H1 (cell line): Measurements from ENCODE around the gene PSME3. TPM values are rescaled to one million over a fixed set of nuclear protein-coding genes. Genes with fewer than 3 reads are reported as not detected.

Source experiments
- BACH1 ChIP-seq: IDR thresholded peaks from 2 replicates; pipeline ENCODE4 v1.6.1; 2012; ENCODE audit warnings: low read length, improper control_type of control experiment
- CBX8 ChIP-seq: fragments of 300-800, 300-1000 bp; sonication (generic); IDR thresholded peaks from 2 replicates; pipeline ENCODE4 v1.7.1; 2016; ENCODE audit warnings: low read depth, low read length, borderline replicate concordance
- CEBPB ChIP-seq: IDR thresholded peaks from 2 replicates; pipeline ENCODE4 v1.6.1; 2012; ENCODE audit warnings: low read depth, low read length
- EGR1 ChIP-seq: IDR thresholded peaks from 2 replicates; pipeline ENCODE4 v1.6.1; 2011; ENCODE audit warnings: low read depth, low read length, borderline replicate concordance
- EZH2 ChIP-seq: fragments of 200-600 bp; sonication (generic); IDR thresholded peaks from 2 replicates; pipeline ENCODE4 v1.7.1; 2012; ENCODE audit warnings: low read depth, mild to moderate bottlenecking, moderate library complexity, low read length, inconsistent platforms; ENCODE audit not compliant: severe bottlenecking
- RAD21 ChIP-seq, 2 experiments: IDR thresholded peaks in 1 of 2; conservative IDR thresholded peaks in 1 of 2; 2 replicates each; pipeline ENCODE4 v1.6.1; 2011; ENCODE audit warnings: low read depth in 2 of 2, low read length in 2 of 2, improper control_type of control experiment in 1 of 2, inconsistent platforms in 1 of 2, mild to moderate bottlenecking in 1 of 2, moderate library complexity in 1 of 2
- RFX5 ChIP-seq: IDR thresholded peaks from 2 replicates; pipeline ENCODE4 v1.6.1; 2011; ENCODE audit warnings: low read depth, low read length, improper control_type of control experiment, borderline replicate concordance
- TAF1 ChIP-seq: IDR thresholded peaks from 2 replicates; pipeline ENCODE4 v1.6.1; 2011; ENCODE audit warnings: mild to moderate bottlenecking, low read depth, low read length
- polyA plus RNA-seq, 7 experiments: library from polyadenylated mRNA; depleted of rRNA in 3 of 7; stranded (reverse) in 5 of 7; unstranded in 2 of 7; fragments of >200 nt in 5 of 7; fragments of 200-250 nt in 2 of 7; gene quantifications; 1 replicate in 5 of 7; 2 replicates in 1 of 7; 4 replicates in 1 of 7; pipeline versions ENCODE4 v1.2.1 to v1.2.3, GENCODE V29; 2011 to 2013; ENCODE audit warnings: missing spikeins in 2 of 7, mixed read lengths in 2 of 7
- total RNA-seq: library from RNA; stranded (reverse); fragmentation: NEBNext Ultra II Directional; extraction: Animal tissue kit (Norgen Biotek cat#: 25700); gene quantifications from 2 replicates; pipeline ENCODE4 v1.2.1, GENCODE V29; 2021
- TF ChIP-seq, protein P1 (sequence below): fragments of 300-600 bp; sonication (generic); IDR thresholded peaks from 2 replicates; pipeline ENCODE4 v1.7.1; 2012; ENCODE audit warnings: low read length, moderate library complexity, mild to moderate bottlenecking, inconsistent platforms; ENCODE audit not compliant: insufficient replicate concordance

The PSME3 gene
- total and polyA plus RNA-seq, 2 of the 8 experiments (the other 6 are each of a cell fraction or from before 2014, with no cell fraction given) = 149 to 224 TPM

DNA sequence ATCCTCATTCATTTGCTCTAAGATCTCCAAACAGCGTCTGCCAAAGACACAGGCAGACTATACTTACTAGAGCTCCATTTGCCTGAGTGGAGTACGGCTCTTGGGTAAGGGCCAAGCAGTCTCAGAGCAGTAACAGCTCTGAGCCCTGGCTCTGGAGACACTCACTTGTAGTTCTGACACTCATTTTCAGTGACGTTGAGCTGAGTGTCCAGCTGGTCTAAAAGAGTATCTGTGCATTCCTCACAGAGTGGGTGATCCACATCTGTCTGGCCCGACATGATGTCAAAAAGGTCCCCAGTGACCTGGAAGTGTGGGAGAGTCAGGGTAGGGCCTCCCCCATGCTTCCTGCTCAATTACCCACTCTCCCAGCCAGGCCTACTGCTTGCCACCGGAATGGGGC, 14.8 kb upstream of the PSME3 start (continued):
- TF ChIP-seq BACH1 (no peak), EZH2 (no peak), EGR1 (no peak), CEBPB (no peak), RAD21 (IDR thresholded peaks at IDR 0.05 in 1 of 2, conservative IDR thresholded peaks at IDR 0.05 in 1 of 2; ENCODE audit: low read depth in 2 of 2, low read length in 2 of 2) (no peak), RFX5 (no peak), CBX8 (no peak), TAF1 (no peak)
- TF ChIP-seq, protein P1, sequence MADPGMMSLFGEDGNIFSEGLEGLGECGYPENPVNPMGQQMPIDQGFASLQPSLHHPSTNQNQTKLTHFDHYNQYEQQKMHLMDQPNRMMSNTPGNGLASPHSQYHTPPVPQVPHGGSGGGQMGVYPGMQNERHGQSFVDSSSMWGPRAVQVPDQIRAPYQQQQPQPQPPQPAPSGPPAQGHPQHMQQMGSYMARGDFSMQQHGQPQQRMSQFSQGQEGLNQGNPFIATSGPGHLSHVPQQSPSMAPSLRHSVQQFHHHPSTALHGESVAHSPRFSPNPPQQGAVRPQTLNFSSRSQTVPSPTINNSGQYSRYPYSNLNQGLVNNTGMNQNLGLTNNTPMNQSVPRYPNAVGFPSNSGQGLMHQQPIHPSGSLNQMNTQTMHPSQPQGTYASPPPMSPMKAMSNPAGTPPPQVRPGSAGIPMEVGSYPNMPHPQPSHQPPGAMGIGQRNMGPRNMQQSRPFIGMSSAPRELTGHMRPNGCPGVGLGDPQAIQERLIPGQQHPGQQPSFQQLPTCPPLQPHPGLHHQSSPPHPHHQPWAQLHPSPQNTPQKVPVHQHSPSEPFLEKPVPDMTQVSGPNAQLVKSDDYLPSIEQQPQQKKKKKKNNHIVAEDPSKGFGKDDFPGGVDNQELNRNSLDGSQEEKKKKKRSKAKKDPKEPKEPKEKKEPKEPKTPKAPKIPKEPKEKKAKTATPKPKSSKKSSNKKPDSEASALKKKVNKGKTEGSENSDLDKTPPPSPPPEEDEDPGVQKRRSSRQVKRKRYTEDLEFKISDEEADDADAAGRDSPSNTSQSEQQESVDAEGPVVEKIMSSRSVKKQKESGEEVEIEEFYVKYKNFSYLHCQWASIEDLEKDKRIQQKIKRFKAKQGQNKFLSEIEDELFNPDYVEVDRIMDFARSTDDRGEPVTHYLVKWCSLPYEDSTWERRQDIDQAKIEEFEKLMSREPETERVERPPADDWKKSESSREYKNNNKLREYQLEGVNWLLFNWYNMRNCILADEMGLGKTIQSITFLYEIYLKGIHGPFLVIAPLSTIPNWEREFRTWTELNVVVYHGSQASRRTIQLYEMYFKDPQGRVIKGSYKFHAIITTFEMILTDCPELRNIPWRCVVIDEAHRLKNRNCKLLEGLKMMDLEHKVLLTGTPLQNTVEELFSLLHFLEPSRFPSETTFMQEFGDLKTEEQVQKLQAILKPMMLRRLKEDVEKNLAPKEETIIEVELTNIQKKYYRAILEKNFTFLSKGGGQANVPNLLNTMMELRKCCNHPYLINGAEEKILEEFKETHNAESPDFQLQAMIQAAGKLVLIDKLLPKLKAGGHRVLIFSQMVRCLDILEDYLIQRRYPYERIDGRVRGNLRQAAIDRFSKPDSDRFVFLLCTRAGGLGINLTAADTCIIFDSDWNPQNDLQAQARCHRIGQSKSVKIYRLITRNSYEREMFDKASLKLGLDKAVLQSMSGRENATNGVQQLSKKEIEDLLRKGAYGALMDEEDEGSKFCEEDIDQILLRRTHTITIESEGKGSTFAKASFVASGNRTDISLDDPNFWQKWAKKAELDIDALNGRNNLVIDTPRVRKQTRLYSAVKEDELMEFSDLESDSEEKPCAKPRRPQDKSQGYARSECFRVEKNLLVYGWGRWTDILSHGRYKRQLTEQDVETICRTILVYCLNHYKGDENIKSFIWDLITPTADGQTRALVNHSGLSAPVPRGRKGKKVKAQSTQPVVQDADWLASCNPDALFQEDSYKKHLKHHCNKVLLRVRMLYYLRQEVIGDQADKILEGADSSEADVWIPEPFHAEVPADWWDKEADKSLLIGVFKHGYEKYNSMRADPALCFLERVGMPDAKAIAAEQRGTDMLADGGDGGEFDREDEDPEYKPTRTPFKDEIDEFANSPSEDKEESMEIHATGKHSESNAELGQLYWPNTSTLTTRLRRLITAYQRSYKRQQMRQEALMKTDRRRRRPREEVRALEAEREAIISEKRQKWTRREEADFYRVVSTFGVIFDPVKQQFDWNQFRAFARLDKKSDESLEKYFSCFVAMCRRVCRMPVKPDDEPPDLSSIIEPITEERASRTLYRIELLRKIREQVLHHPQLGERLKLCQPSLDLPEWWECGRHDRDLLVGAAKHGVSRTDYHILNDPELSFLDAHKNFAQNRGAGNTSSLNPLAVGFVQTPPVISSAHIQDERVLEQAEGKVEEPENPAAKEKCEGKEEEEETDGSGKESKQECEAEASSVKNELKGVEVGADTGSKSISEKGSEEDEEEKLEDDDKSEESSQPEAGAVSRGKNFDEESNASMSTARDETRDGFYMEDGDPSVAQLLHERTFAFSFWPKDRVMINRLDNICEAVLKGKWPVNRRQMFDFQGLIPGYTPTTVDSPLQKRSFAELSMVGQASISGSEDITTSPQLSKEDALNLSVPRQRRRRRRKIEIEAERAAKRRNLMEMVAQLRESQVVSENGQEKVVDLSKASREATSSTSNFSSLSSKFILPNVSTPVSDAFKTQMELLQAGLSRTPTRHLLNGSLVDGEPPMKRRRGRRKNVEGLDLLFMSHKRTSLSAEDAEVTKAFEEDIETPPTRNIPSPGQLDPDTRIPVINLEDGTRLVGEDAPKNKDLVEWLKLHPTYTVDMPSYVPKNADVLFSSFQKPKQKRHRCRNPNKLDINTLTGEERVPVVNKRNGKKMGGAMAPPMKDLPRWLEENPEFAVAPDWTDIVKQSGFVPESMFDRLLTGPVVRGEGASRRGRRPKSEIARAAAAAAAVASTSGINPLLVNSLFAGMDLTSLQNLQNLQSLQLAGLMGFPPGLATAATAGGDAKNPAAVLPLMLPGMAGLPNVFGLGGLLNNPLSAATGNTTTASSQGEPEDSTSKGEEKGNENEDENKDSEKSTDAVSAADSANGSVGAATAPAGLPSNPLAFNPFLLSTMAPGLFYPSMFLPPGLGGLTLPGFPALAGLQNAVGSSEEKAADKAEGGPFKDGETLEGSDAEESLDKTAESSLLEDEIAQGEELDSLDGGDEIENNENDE = no peak
